Activated CD4-positive, alpha-beta T cell treated with anti-CD3 and anti-CD28 coated beads for 24 hours (primary cell): Measurements from ENCODE around the gene SPINK13.

Experiments
- DNase-seq, 2 donors: peaks; one replicate each; pipeline ENCODE4 v3.0.0-alpha.2; 2020; ENCODE audit warnings: low read depth in 2 of 2

The SPINK13 gene

GRCh38 chr5:148312153-148312552 is 43.6 kb downstream of the SPINK13 start, which contains the start of gene SPINK7:
Gene SPINK7, plus strand, starts transcription at chr5:148312423. Its CDS starts 61 bp downstream, at chr5:148312484.
- DNase-seq: no peak

- DNase-seq: no peak
These were observed 45.6 kb downstream of the SPINK13 start for GRCh38 chr5:148314187-148314586.

- no peak for DNase-seq
These were observed 46.1 kb downstream of the SPINK13 start for GRCh38 chr5:148314731-148315130.

GRCh38 chr5:148320011-148320963 is 51.7 kb downstream of the SPINK13 start:
- peak in 1 of 2 donors; percentile 9 for DNase-seq

- no peak for DNase-seq
These were observed 64.8 kb downstream of the SPINK13 start for GRCh38 chr5:148333262-148333849.

GRCh38 chr5:148335259-148335658 is 66.7 kb downstream of the SPINK13 start, which contains the start of gene SPINK9:
Gene SPINK9, plus strand, starts transcription at chr5:148335559. Its CDS starts 55 bp downstream, at chr5:148335614.
- DNase-seq: no peak
